ENCODE measurements around the gene PDE11A.

Gene PDE11A

GRCh38 chr2:177670791-177671535 lies 401.6 kb downstream of the PDE11A start:
- TF ChIP-seq EZH2phosphoT487 (IDR thresholded peaks at IDR 0.05; ENCODE audit: low read depth), result no peak
- TF ChIP-seq CTCF (IDR thresholded peaks at IDR 0.05; ENCODE audit: low read depth, low read length), result no peak
- no peaks in the 10 kb centered on the region for H3K79me2 ChIP-seq (ENCODE audit: low read length)
- H3K4me3 ChIP-seq (ENCODE audit: low read length), result peak overlapping the region; percentile 50
- no peaks in the 10 kb centered on the region for H4K20me1 ChIP-seq (ENCODE audit: insufficient read depth, low read length)
- H3K9ac ChIP-seq (ENCODE audit: low read length), result peak overlapping the region; percentile 69
- peak overlapping the region; percentile 58 for H3K4me2 ChIP-seq (ENCODE audit: low read length)
- peak overlapping the region; percentile 87 for H3K27ac ChIP-seq (ENCODE audit: low read length)
- H3K27me3 ChIP-seq (ENCODE audit: low read depth, low read length), result no peaks in the 10 kb centered on the region
- peaks cover 43% of the 10 kb centered on the region for H3K4me1 ChIP-seq (ENCODE audit: low read length)
- H3K36me3 ChIP-seq (replicated peaks; ENCODE audit: low read depth, low read length), result no peaks in the 10 kb centered on the region
- H3K9me3 ChIP-seq (ENCODE audit: insufficient read depth, low read length), result no peaks in the 10 kb centered on the region
- peak overlapping the region; percentile 25; the same call in 1 of the 2 replicates for H2AFZ ChIP-seq (ENCODE audit: low read depth, low read length)

- Histone ChIP-seq H4K20me1 (ENCODE audit: insufficient read depth, low read length) (no peaks in the 10 kb centered on the region), H3K27me3 (ENCODE audit: low read depth, low read length) (no peaks in the 10 kb centered on the region), H3K27ac (ENCODE audit: low read length) (peak overlapping the region; percentile 87), H3K9me3 (ENCODE audit: insufficient read depth, low read length) (no peaks in the 10 kb centered on the region), H3K9ac (ENCODE audit: low read length) (peak overlapping the region; percentile 69; the same call in 1 of the 2 replicates), H2AFZ (ENCODE audit: low read depth, low read length) (peak overlapping the region; percentile 25; the same call in 1 of the 2 replicates), H3K36me3 (replicated peaks; ENCODE audit: low read depth, low read length) (no peaks in the 10 kb centered on the region), H3K79me2 (ENCODE audit: low read length) (no peaks in the 10 kb centered on the region), H3K4me2 (ENCODE audit: low read length) (peak overlapping the region; percentile 58), H3K4me3 (ENCODE audit: low read length) (peak overlapping the region; percentile 50), H3K4me1 (ENCODE audit: low read length) (peaks cover 43% of the 10 kb centered on the region)
- TF ChIP-seq EZH2phosphoT487 (IDR thresholded peaks at IDR 0.05; ENCODE audit: low read depth) (no peak), CTCF (IDR thresholded peaks at IDR 0.05; ENCODE audit: low read depth, low read length) (no peak)
Observed at GRCh38 chr2:177669625-177670330, 402.8 kb downstream of the PDE11A start.

GRCh38 chr2:177669201-177669600 lies 403.4 kb downstream of the PDE11A start:
- Histone ChIP-seq H3K9me3 (ENCODE audit: insufficient read depth, low read length) (no peaks in the 10 kb centered on the region), H3K27me3 (ENCODE audit: low read depth, low read length) (no peaks in the 10 kb centered on the region), H3K4me3 (ENCODE audit: low read length) (no peak overlapping the region), H3K27ac (ENCODE audit: low read length) (no peak overlapping the region), H3K9ac (ENCODE audit: low read length) (no peak overlapping the region), H3K79me2 (ENCODE audit: low read length) (no peaks in the 10 kb centered on the region), H3K4me2 (ENCODE audit: low read length) (no peak overlapping the region), H3K4me1 (ENCODE audit: low read length) (peaks cover 43% of the 10 kb centered on the region), H2AFZ (ENCODE audit: low read depth, low read length) (peak overlapping the region; percentile 24; the same call in 1 of the 2 replicates), H4K20me1 (ENCODE audit: insufficient read depth, low read length) (no peaks in the 10 kb centered on the region), H3K36me3 (replicated peaks; ENCODE audit: low read depth, low read length) (no peaks in the 10 kb centered on the region)
- TF ChIP-seq EZH2phosphoT487 (IDR thresholded peaks at IDR 0.05; ENCODE audit: low read depth), result no peak
- no peak for TF ChIP-seq CTCF (IDR thresholded peaks at IDR 0.05; ENCODE audit: low read depth, low read length)

GRCh38 chr2:177668617-177669016 lies 404.0 kb downstream of the PDE11A start:
- Histone ChIP-seq H3K27me3 (ENCODE audit: low read depth, low read length) (no peaks in the 10 kb centered on the region), H3K4me2 (ENCODE audit: low read length) (no peak overlapping the region), H4K20me1 (ENCODE audit: insufficient read depth, low read length) (no peaks in the 10 kb centered on the region), H3K9me3 (ENCODE audit: insufficient read depth, low read length) (no peaks in the 10 kb centered on the region), H3K36me3 (replicated peaks; ENCODE audit: low read depth, low read length) (no peaks in the 10 kb centered on the region), H2AFZ (ENCODE audit: low read depth, low read length) (no peak overlapping the region), H3K4me3 (ENCODE audit: low read length) (no peak overlapping the region), H3K4me1 (ENCODE audit: low read length) (peaks cover 43% of the 10 kb centered on the region), H3K9ac (ENCODE audit: low read length) (no peak overlapping the region), H3K79me2 (ENCODE audit: low read length) (no peaks in the 10 kb centered on the region), H3K27ac (ENCODE audit: low read length) (no peak overlapping the region)
- TF ChIP-seq CTCF (IDR thresholded peaks at IDR 0.05; ENCODE audit: low read depth, low read length) (no peak), EZH2phosphoT487 (IDR thresholded peaks at IDR 0.05; ENCODE audit: low read depth) (no peak)
